HepG2 (cell line): ENCODE data around the gene UBR4.

Source experiments
- CC2D1A ChIP-seq: sonication (generic); formaldehyde crosslinking; IDR thresholded peaks from 2 replicates; pipeline ENCODE4 v1.8.1; 2023; ENCODE audit warnings: mild to moderate bottlenecking, missing genetic modification reagents
- ETV6 ChIP-seq: sonication (generic); formaldehyde crosslinking; conservative IDR thresholded peaks from 2 replicates; pipeline ENCODE4 v1.4.0; 2020; ENCODE audit warnings: missing genetic modification reagents
- MAFK ChIP-seq, 2 experiments: IDR thresholded peaks in 1 of 2; conservative IDR thresholded peaks in 1 of 2; 2 replicates each; pipeline ENCODE4 v1.6.1; 2011; ENCODE audit warnings: improper control_type of control experiment in 2 of 2, low read length in 2 of 2
- NFE2 ChIP-seq: sonication (generic); formaldehyde crosslinking; IDR thresholded peaks from 2 replicates; pipeline ENCODE4 v1.4.0; 2020; ENCODE audit warnings: missing genetic modification reagents
- SIN3B ChIP-seq: fragments of 150-350 bp; IDR thresholded peaks from 2 replicates; pipeline ENCODE4 v1.6.1; 2014; ENCODE audit warnings: low read length
- SYNCRIP ChIP-seq: fragments of 200-400 bp; formaldehyde crosslinking; IDR thresholded peaks from 2 replicates; pipeline ENCODE4 v1.6.1; 2018; ENCODE audit warnings: mild to moderate bottlenecking, low read depth, low read length; ENCODE audit not compliant: insufficient read depth
- TBL1XR1 ChIP-seq: fragments of 150-350 bp; IDR thresholded peaks from 2 replicates; pipeline ENCODE4 v1.6.1; 2014; ENCODE audit warnings: borderline replicate concordance, low read length; ENCODE audit not compliant: partially characterized antibody
- YY1 ChIP-seq: IDR thresholded peaks from 2 replicates; pipeline ENCODE4 v1.6.1; 2011; ENCODE audit warnings: low read length, low read depth, moderate library complexity, mild to moderate bottlenecking; ENCODE audit not compliant: insufficient read depth, insufficient replicate concordance
- ZNF274 ChIP-seq: sonication (generic); formaldehyde crosslinking; IDR thresholded peaks from 2 replicates; pipeline ENCODE4 v1.5.1; 2020; ENCODE audit warnings: mild to moderate bottlenecking, missing genetic modification reagents
- TF ChIP-seq, protein P1 (sequence below): sonication (generic); formaldehyde crosslinking; IDR thresholded peaks from 2 replicates; pipeline ENCODE4 v1.5.0; 2020; ENCODE audit warnings: mild to moderate bottlenecking, missing genetic modification reagents, moderate library complexity
- TF ChIP-seq, protein P2 (sequence below): sonication (generic); formaldehyde crosslinking; conservative IDR thresholded peaks from 2 replicates; pipeline ENCODE4 v1.4.0; 2020; ENCODE audit warnings: missing genetic modification reagents
- TF ChIP-seq, protein P3 (sequence below): IDR thresholded peaks from 2 replicates; pipeline ENCODE4 v1.6.1; 2016; ENCODE audit warnings: missing compliant biosample characterization, missing genetic modification reagents, borderline replicate concordance
- TF ChIP-seq, protein P4 (sequence below): sonication (generic); formaldehyde crosslinking; IDR thresholded peaks from 2 replicates; pipeline ENCODE4 v1.9.0; 2021; ENCODE audit warnings: missing genetic modification reagents, mild to moderate bottlenecking, borderline replicate concordance
- TF ChIP-seq, protein P5 (sequence below): sonication (generic); formaldehyde crosslinking; IDR thresholded peaks from 2 replicates; pipeline ENCODE4 v1.5.0; 2020; ENCODE audit warnings: mild to moderate bottlenecking, missing genetic modification reagents, borderline replicate concordance

DNA sequence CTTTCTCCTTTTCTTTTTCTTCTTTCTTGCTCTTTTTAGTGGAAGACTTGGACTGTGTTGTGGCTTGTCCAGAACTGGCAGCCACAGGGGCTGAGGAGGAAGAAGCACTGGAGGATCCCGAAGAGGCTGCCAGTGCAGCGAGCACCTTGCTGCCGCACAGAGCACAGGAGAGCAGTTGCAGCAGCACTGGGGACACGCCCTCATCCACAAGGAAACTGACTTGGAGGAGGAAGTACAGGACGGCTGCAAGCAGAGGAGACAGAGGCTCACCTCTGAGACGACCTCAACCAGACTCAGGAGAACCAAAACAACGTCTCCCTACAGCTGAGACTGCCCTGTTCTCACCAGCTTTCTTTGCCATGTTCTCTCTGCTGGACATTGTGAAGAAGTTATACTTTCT lies 88.9 kb downstream of the UBR4 start:
- TF ChIP-seq, protein P1, sequence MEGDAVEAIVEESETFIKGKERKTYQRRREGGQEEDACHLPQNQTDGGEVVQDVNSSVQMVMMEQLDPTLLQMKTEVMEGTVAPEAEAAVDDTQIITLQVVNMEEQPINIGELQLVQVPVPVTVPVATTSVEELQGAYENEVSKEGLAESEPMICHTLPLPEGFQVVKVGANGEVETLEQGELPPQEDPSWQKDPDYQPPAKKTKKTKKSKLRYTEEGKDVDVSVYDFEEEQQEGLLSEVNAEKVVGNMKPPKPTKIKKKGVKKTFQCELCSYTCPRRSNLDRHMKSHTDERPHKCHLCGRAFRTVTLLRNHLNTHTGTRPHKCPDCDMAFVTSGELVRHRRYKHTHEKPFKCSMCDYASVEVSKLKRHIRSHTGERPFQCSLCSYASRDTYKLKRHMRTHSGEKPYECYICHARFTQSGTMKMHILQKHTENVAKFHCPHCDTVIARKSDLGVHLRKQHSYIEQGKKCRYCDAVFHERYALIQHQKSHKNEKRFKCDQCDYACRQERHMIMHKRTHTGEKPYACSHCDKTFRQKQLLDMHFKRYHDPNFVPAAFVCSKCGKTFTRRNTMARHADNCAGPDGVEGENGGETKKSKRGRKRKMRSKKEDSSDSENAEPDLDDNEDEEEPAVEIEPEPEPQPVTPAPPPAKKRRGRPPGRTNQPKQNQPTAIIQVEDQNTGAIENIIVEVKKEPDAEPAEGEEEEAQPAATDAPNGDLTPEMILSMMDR (CRISPR knock-in tag), result no peak
- TF ChIP-seq, protein P2, sequence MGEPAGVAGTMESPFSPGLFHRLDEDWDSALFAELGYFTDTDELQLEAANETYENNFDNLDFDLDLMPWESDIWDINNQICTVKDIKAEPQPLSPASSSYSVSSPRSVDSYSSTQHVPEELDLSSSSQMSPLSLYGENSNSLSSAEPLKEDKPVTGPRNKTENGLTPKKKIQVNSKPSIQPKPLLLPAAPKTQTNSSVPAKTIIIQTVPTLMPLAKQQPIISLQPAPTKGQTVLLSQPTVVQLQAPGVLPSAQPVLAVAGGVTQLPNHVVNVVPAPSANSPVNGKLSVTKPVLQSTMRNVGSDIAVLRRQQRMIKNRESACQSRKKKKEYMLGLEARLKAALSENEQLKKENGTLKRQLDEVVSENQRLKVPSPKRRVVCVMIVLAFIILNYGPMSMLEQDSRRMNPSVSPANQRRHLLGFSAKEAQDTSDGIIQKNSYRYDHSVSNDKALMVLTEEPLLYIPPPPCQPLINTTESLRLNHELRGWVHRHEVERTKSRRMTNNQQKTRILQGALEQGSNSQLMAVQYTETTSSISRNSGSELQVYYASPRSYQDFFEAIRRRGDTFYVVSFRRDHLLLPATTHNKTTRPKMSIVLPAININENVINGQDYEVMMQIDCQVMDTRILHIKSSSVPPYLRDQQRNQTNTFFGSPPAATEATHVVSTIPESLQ (CRISPR knock-in tag), result no peak
- TF ChIP-seq TBL1XR1 (no peak), ETV6 (CRISPR knock-in tag) (no peak), ZNF274 (CRISPR knock-in tag) (no peak), SIN3B (no peak), NFE2 (CRISPR knock-in tag) (no peak), SYNCRIP (no peak), CC2D1A (CRISPR knock-in tag) (no peak), YY1 (no peak), MAFK (conservative IDR thresholded peaks at IDR 0.05 in 1 of 2, IDR thresholded peaks at IDR 0.05 in 1 of 2; ENCODE audit: low read length in 2 of 2) (no peak)
- TF ChIP-seq, protein P3, sequence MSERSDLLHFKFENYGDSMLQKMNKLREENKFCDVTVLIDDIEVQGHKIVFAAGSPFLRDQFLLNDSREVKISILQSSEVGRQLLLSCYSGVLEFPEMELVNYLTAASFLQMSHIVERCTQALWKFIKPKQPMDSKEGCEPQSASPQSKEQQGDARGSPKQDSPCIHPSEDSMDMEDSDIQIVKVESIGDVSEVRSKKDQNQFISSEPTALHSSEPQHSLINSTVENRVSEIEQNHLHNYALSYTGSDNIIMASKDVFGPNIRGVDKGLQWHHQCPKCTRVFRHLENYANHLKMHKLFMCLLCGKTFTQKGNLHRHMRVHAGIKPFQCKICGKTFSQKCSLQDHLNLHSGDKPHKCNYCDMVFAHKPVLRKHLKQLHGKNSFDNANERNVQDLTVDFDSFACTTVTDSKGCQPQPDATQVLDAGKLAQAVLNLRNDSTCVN (CRISPR knock-in tag), result no peak
- TF ChIP-seq, protein P4, sequence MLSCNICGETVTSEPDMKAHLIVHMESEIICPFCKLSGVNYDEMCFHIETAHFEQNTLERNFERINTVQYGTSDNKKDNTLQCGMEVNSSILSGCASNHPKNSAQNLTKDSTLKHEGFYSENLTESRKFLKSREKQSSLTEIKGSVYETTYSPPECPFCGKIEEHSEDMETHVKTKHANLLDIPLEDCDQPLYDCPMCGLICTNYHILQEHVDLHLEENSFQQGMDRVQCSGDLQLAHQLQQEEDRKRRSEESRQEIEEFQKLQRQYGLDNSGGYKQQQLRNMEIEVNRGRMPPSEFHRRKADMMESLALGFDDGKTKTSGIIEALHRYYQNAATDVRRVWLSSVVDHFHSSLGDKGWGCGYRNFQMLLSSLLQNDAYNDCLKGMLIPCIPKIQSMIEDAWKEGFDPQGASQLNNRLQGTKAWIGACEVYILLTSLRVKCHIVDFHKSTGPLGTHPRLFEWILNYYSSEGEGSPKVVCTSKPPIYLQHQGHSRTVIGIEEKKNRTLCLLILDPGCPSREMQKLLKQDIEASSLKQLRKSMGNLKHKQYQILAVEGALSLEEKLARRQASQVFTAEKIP (CRISPR knock-in tag), result no peak
- TF ChIP-seq, protein P5, sequence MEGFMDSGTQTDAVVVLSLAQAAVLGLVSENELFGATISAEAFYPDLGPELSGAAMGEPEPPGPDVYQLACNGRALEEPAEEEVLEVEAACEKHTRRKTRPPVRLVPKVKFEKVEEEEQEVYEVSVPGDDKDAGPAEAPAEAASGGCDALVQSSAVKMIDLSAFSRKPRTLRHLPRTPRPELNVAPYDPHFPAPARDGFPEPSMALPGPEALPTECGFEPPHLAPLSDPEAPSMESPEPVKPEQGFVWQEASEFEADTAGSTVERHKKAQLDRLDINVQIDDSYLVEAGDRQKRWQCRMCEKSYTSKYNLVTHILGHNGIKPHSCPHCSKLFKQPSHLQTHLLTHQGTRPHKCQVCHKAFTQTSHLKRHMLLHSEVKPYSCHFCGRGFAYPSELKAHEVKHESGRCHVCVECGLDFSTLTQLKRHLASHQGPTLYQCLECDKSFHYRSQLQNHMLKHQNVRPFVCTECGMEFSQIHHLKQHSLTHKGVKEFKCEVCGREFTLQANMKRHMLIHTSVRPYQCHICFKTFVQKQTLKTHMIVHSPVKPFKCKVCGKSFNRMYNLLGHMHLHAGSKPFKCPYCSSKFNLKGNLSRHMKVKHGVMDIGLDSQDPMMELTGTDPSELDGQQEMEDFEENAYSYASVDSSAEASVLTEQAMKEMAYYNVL, result no peak
